ENCODE data around the gene SCFD1.

GRCh38 chr14:30656190-30656632 lies 34.1 kb downstream of the SCFD1 start:
- TF ChIP-seq HDGF (IDR thresholded peaks at IDR 0.05) (no peak), EP300 (IDR thresholded peaks at IDR 0.05; ENCODE audit: borderline replicate concordance in 1 of 2, control insufficient read depth in 1 of 2, low read depth in 2 of 2, low read length in 2 of 2) (no peak), POLR2A (IDR thresholded peaks at IDR 0.05; ENCODE audit: low read depth, low read length) (no peak), HCFC1 (IDR thresholded peaks at IDR 0.05; ENCODE audit: low read length) (no peak), RCOR1 (conservative IDR thresholded peaks at IDR 0.05; ENCODE audit: low read depth, low read length) (no peak)
- TF ChIP-seq, protein P1, sequence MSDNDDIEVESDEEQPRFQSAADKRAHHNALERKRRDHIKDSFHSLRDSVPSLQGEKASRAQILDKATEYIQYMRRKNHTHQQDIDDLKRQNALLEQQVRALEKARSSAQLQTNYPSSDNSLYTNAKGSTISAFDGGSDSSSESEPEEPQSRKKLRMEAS (IDR thresholded peaks at IDR 0.05; ENCODE audit: low read depth, low read length), result no peak
